Measurements from ENCODE around the gene COX10.

- peak; percentile 39 for TF ChIP-seq CTCF (conservative IDR thresholded peaks at IDR 0.05)
- TF ChIP-seq ZFX (IDR thresholded peaks at IDR 0.05), result no peak
Measured at GRCh38 chr17:14211801-14212200, 142.5 kb downstream of the COX10 start.
